Measurements from ENCODE around the gene ZCWPW1. TPM values are rescaled to one million over a fixed set of nuclear protein-coding genes. Genes with fewer than 3 reads are reported as not detected.
"Not testable (repeated sequence)": the region's sequence is repeated elsewhere in the genome, so short reads cannot be mapped to it uniquely, and the experiment has no call there.

The ZCWPW1 gene
- total RNA-seq, 1 donor from 2014 or later, result 3.1 TPM

- Histone ChIP-seq H3K9me3 (ENCODE audit: control insufficient read depth in 3 of 3, low read length in 3 of 3) (peaks cover 0 to 2% (median 0%) of the 10 kb centered on the region in 3 donors), H3K4me1 (ENCODE audit: control insufficient read depth in 3 of 3, insufficient read depth in 3 of 3, low read length in 3 of 3) (peaks cover 0 to 7% (median 4%) of the 10 kb centered on the region in 3 donors), H3K27me3 (ENCODE audit: control insufficient read depth in 3 of 3, insufficient read depth in 3 of 3, low read length in 3 of 3) (no peaks in the 10 kb centered on the region), H3K36me3 (ENCODE audit: control insufficient read depth in 3 of 3, insufficient read depth in 3 of 3, low read length in 3 of 3) (peaks cover 12 to 25% (median 14%) of the 10 kb centered on the region in 3 donors), H3K4me3 (ENCODE audit: low read length in 3 of 3) (no peak overlapping the region), H3K9ac (ENCODE audit: low read depth in 1 of 3, low read length in 3 of 3) (no peak overlapping the region), H3K27ac (ENCODE audit: low read depth, low read length) (peak overlapping the region; percentile 36)
Observed at GRCh38 chr7:100367676-100368613, 60.6 kb downstream of the ZCWPW1 start.

DNA sequence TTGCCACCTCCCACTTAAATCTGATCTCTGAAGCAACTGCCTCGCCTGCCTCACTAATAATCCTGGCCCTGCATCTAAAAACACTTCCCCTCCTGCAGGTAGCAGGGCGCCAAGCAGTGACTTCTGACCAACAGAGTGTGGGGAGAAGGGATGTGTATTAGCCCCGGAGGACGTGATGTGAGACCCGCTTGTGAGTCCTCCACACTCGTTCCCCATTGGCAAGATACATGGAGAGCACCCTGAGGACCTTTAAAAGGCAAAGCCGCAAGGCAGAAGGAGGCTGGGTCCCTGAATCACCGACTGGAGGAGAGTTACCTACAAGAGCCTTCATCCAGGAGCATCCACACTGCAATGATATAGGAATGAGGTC is 61.3 kb downstream of the ZCWPW1 start:
- Histone ChIP-seq H3K4me1 (ENCODE audit: control insufficient read depth in 3 of 3, insufficient read depth in 3 of 3, low read length in 3 of 3) (peaks cover 0 to 2% (median 2%) of the 10 kb centered on the region in 3 donors), H3K36me3 (ENCODE audit: control insufficient read depth in 3 of 3, insufficient read depth in 3 of 3, low read length in 3 of 3) (peaks cover 14 to 31% (median 18%) of the 10 kb centered on the region in 3 donors), H3K9me3 (ENCODE audit: control insufficient read depth in 3 of 3, low read length in 3 of 3) (peaks cover 0 to 2% (median 0%) of the 10 kb centered on the region in 3 donors), H3K9ac (ENCODE audit: low read depth in 1 of 3, low read length in 3 of 3) (no peak overlapping the region), H3K27me3 (ENCODE audit: control insufficient read depth in 3 of 3, insufficient read depth in 3 of 3, low read length in 3 of 3) (no peaks in the 10 kb centered on the region), H3K4me3 (ENCODE audit: low read length in 3 of 3) (no peak overlapping the region), H3K27ac (ENCODE audit: low read depth, low read length) (no peak overlapping the region)

- Histone ChIP-seq H3K9me3 (ENCODE audit: control insufficient read depth in 3 of 3, low read length in 3 of 3) (peaks cover 0 to 2% (median 0%) of the 10 kb centered on the region in 3 donors), H3K27ac (ENCODE audit: low read depth, low read length) (no peak overlapping the region), H3K4me1 (ENCODE audit: control insufficient read depth in 3 of 3, insufficient read depth in 3 of 3, low read length in 3 of 3) (peaks cover 0 to 2% (median 2%) of the 10 kb centered on the region in 3 donors), H3K4me3 (ENCODE audit: low read length in 3 of 3) (no peak overlapping the region), H3K36me3 (ENCODE audit: control insufficient read depth in 3 of 3, insufficient read depth in 3 of 3, low read length in 3 of 3) (peaks cover 15 to 36% (median 23%) of the 10 kb centered on the region in 3 donors), H3K27me3 (ENCODE audit: control insufficient read depth in 3 of 3, insufficient read depth in 3 of 3, low read length in 3 of 3) (no peaks in the 10 kb centered on the region), H3K9ac (ENCODE audit: low read depth in 1 of 3, low read length in 3 of 3) (no peak overlapping the region)
Observed at GRCh38 chr7:100366411-100367250, 61.9 kb downstream of the ZCWPW1 start.

GRCh38 chr7:100365998-100366367 is 62.5 kb downstream of the ZCWPW1 start:
- not testable (repeated sequence) for H3K9me3 ChIP-seq (ENCODE audit: control insufficient read depth in 3 of 3, low read length in 3 of 3); H3K27me3 ChIP-seq (ENCODE audit: control insufficient read depth in 3 of 3, insufficient read depth in 3 of 3, low read length in 3 of 3); H3K27ac ChIP-seq (ENCODE audit: low read depth, low read length); H3K9ac ChIP-seq (ENCODE audit: low read depth in 1 of 3, low read length in 3 of 3); H3K4me1 ChIP-seq (ENCODE audit: control insufficient read depth in 3 of 3, insufficient read depth in 3 of 3, low read length in 3 of 3); H3K4me3 ChIP-seq (ENCODE audit: low read length in 3 of 3)
- H3K36me3 ChIP-seq (ENCODE audit: control insufficient read depth in 3 of 3, insufficient read depth in 3 of 3, low read length in 3 of 3), result peaks cover 18 to 42% (median 29%) of the 10 kb centered on the region in 3 donors

DNA sequence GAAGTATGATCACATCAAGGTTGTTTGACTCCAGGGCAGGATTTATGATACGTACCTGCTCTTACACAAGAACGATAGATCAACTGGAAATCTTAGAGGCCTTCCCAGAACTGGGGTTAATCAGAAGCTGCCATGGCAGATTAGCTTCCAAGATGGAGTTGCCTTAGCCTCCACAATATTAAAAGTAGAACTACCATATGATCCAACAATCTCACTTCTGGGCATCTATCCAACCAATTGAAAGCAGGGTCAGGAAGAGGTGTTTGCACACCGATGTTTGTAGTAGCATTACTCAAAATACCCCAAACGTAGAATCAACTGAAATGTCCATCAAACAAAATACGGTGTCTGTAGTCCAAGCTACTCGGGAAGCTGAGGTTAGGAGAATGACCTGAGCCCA is 64.0 kb downstream of the ZCWPW1 start:
- Histone ChIP-seq H3K4me3 (ENCODE audit: low read length in 3 of 3) (no peak overlapping the region), H3K36me3 (ENCODE audit: control insufficient read depth in 3 of 3, insufficient read depth in 3 of 3, low read length in 3 of 3) (peaks cover 29 to 52% (median 38%) of the 10 kb centered on the region in 3 donors), H3K9ac (ENCODE audit: low read depth in 1 of 3, low read length in 3 of 3) (no peak overlapping the region), H3K4me1 (ENCODE audit: control insufficient read depth in 3 of 3, insufficient read depth in 3 of 3, low read length in 3 of 3) (no peaks in the 10 kb centered on the region), H3K27me3 (ENCODE audit: control insufficient read depth in 3 of 3, insufficient read depth in 3 of 3, low read length in 3 of 3) (no peaks in the 10 kb centered on the region), H3K9me3 (ENCODE audit: control insufficient read depth in 3 of 3, low read length in 3 of 3) (peaks cover 0 to 2% (median 0%) of the 10 kb centered on the region in 3 donors), H3K27ac (ENCODE audit: low read depth, low read length) (no peak overlapping the region)

DNA sequence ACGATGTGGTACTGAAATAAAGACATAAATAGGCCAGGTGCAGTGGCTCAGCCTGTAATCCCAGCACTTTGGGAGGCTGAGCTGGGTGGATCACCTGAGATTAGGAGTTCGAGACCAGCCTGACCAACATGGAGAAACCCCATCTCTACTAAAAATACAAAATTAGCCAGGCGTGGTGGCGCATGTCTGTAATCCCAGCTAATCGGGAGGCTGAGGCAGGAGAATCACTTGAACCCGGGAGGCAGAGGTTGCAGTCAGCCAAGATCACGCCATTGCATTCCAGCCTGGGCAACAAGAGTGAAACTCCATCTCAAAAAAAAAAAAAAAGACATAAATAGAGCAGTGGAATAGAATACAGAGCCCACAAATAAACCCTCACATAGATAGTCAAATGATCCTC is 64.7 kb downstream of the ZCWPW1 start:
- H3K9ac ChIP-seq (ENCODE audit: low read depth in 1 of 3, low read length in 3 of 3); H3K27ac ChIP-seq (ENCODE audit: low read depth, low read length); H3K4me3 ChIP-seq (ENCODE audit: low read length in 3 of 3); H3K9me3 ChIP-seq (ENCODE audit: control insufficient read depth in 3 of 3, low read length in 3 of 3); H3K4me1 ChIP-seq (ENCODE audit: control insufficient read depth in 3 of 3, insufficient read depth in 3 of 3, low read length in 3 of 3); H3K27me3 ChIP-seq (ENCODE audit: control insufficient read depth in 3 of 3, insufficient read depth in 3 of 3, low read length in 3 of 3): not testable (repeated sequence)
- peaks cover 32 to 57% (median 45%) of the 10 kb centered on the region in 3 donors for H3K36me3 ChIP-seq (ENCODE audit: control insufficient read depth in 3 of 3, insufficient read depth in 3 of 3, low read length in 3 of 3)

- Histone ChIP-seq H3K36me3 (ENCODE audit: control insufficient read depth in 3 of 3, insufficient read depth in 3 of 3, low read length in 3 of 3) (peaks cover 33 to 59% (median 49%) of the 10 kb centered on the region in 3 donors), H3K9me3 (ENCODE audit: control insufficient read depth in 3 of 3, low read length in 3 of 3) (peaks cover 0 to 2% (median 0%) of the 10 kb centered on the region in 3 donors), H3K4me3 (ENCODE audit: low read length in 3 of 3) (no peak overlapping the region), H3K9ac (ENCODE audit: low read depth in 1 of 3, low read length in 3 of 3) (no peak overlapping the region), H3K4me1 (ENCODE audit: control insufficient read depth in 3 of 3, insufficient read depth in 3 of 3, low read length in 3 of 3) (no peaks in the 10 kb centered on the region), H3K27me3 (ENCODE audit: control insufficient read depth in 3 of 3, insufficient read depth in 3 of 3, low read length in 3 of 3) (no peaks in the 10 kb centered on the region), H3K27ac (ENCODE audit: low read depth, low read length) (no peak overlapping the region)
Observed at GRCh38 chr7:100363098-100363497, 65.4 kb downstream of the ZCWPW1 start.

DNA sequence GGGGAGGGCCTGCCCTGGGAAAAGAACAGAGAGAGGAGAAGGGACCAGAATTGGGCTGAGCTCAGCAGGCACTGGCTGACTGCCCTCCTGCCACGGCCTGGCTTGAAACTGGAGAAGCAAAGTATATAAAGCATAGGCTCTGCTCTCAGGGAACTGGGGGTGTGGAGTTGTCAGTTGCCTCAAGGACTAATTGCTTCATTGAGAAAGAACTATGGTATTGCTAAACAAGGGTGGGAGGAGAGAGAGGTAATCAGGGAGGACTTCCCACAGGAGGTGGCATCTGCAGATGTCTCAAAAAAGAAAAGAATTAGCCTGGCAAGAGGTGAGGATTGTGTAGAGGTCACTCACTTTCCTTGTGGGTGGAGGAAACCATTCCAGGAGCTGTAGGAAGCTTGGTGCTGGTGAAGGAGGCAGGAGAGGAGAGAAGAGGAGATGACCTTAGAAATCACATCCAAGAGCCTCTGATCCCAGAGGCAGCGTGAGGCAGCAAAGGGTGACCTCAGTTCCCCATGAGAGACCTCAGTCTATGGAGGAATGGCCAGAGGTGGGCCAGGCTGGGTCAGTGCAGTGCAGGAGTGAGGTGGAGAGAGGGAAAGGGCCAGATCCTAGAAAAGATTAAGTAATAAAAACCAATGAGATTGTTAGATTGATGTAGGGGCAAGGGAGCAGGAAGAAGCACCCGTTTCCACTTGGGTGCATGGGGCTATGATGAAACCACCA is 68.2 kb downstream of the ZCWPW1 start:
- H3K9me3 ChIP-seq (ENCODE audit: control insufficient read depth in 3 of 3, low read length in 3 of 3), result no peaks in the 10 kb centered on the region
- H3K27me3 ChIP-seq (ENCODE audit: control insufficient read depth in 3 of 3, insufficient read depth in 3 of 3, low read length in 3 of 3), result no peaks in the 10 kb centered on the region
- no peak overlapping the region for H3K4me3 ChIP-seq (ENCODE audit: low read length in 3 of 3)
- peaks cover 53 to 67% (median 66%) of the 10 kb centered on the region in 3 donors for H3K36me3 ChIP-seq (ENCODE audit: control insufficient read depth in 3 of 3, insufficient read depth in 3 of 3, low read length in 3 of 3)
- no peak overlapping the region for H3K9ac ChIP-seq (ENCODE audit: low read depth in 1 of 3, low read length in 3 of 3)
- no peaks in the 10 kb centered on the region for H3K4me1 ChIP-seq (ENCODE audit: control insufficient read depth in 3 of 3, insufficient read depth in 3 of 3, low read length in 3 of 3)
- H3K27ac ChIP-seq (ENCODE audit: low read depth, low read length), result no peak overlapping the region

GRCh38 chr7:100358857-100359212 is 69.7 kb downstream of the ZCWPW1 start:
- no peaks in the 10 kb centered on the region for H3K27me3 ChIP-seq (ENCODE audit: control insufficient read depth in 3 of 3, insufficient read depth in 3 of 3, low read length in 3 of 3)
- H3K9me3 ChIP-seq (ENCODE audit: control insufficient read depth in 3 of 3, low read length in 3 of 3), result no peaks in the 10 kb centered on the region
- H3K36me3 ChIP-seq (ENCODE audit: control insufficient read depth in 3 of 3, insufficient read depth in 3 of 3, low read length in 3 of 3), result peaks cover 66 to 82% (median 78%) of the 10 kb centered on the region in 3 donors
- no peaks in the 10 kb centered on the region for H3K4me1 ChIP-seq (ENCODE audit: control insufficient read depth in 3 of 3, insufficient read depth in 3 of 3, low read length in 3 of 3)
- no peak overlapping the region for H3K9ac ChIP-seq (ENCODE audit: low read depth in 1 of 3, low read length in 3 of 3)
- no peak overlapping the region for H3K4me3 ChIP-seq (ENCODE audit: low read length in 3 of 3)
- no peak overlapping the region for H3K27ac ChIP-seq (ENCODE audit: low read depth, low read length)

All from skeletal muscle tissue (tissue), 4 donors.